ENCODE measurements around the gene C12orf42.

C12orf42 gene

GRCh38 chr12:103336940-103337339 lies 158.8 kb downstream of the C12orf42 start:
- DNase-seq (ENCODE audit: low spot score), result no peak

GRCh38 chr12:103334466-103334865 lies 161.3 kb downstream of the C12orf42 start:
- no peak for DNase-seq (ENCODE audit: low spot score)

- DNase-seq (ENCODE audit: low spot score), result no peak
Observed at GRCh38 chr12:103333676-103334075, 162.1 kb downstream of the C12orf42 start.

GRCh38 chr12:103331643-103332042 lies 164.1 kb downstream of the C12orf42 start:
- no peak for DNase-seq (ENCODE audit: low spot score)

- DNase-seq (ENCODE audit: low spot score), result no peak
Observed at GRCh38 chr12:103330672-103331071, 165.1 kb downstream of the C12orf42 start.

GRCh38 chr12:103327676-103328075 lies 168.1 kb downstream of the C12orf42 start:
- no peak for DNase-seq (ENCODE audit: low spot score)

GRCh38 chr12:103326190-103326589 lies 169.6 kb downstream of the C12orf42 start:
- peak; percentile 33 for DNase-seq (ENCODE audit: low spot score)

- DNase-seq (ENCODE audit: low spot score), result no peak
Observed at GRCh38 chr12:103318566-103318965, 177.2 kb downstream of the C12orf42 start.

GRCh38 chr12:103317220-103317619 lies 178.5 kb downstream of the C12orf42 start:
- no peak for DNase-seq (ENCODE audit: low spot score)

GRCh38 chr12:103314786-103315185 lies 181.0 kb downstream of the C12orf42 start:
- no peak for DNase-seq (ENCODE audit: low spot score)

- DNase-seq (ENCODE audit: low spot score), result no peak
Observed at GRCh38 chr12:103313894-103314293, 181.9 kb downstream of the C12orf42 start.

- DNase-seq (ENCODE audit: low spot score), result no peak
Observed at GRCh38 chr12:103312742-103313354, 182.9 kb downstream of the C12orf42 start.

- DNase-seq (ENCODE audit: low spot score), result no peak
Observed at GRCh38 chr12:103310546-103311270, 185.1 kb downstream of the C12orf42 start.

- DNase-seq (ENCODE audit: low spot score), result no peak
Observed at GRCh38 chr12:103308396-103308795, 187.4 kb downstream of the C12orf42 start.

GRCh38 chr12:103303484-103303883 lies 192.3 kb downstream of the C12orf42 start:
- no peak for DNase-seq (ENCODE audit: low spot score)

GRCh38 chr12:103301642-103302591 lies 193.9 kb downstream of the C12orf42 start:
- no peak for DNase-seq (ENCODE audit: low spot score)

GRCh38 chr12:103288016-103288415 lies 207.8 kb downstream of the C12orf42 start:
- DNase-seq (ENCODE audit: low spot score), result no peak

GRCh38 chr12:103282124-103282523 lies 213.6 kb downstream of the C12orf42 start:
- DNase-seq (ENCODE audit: low spot score), result no peak

GRCh38 chr12:103279444-103279843 lies 216.3 kb downstream of the C12orf42 start:
- DNase-seq (ENCODE audit: low spot score), result no peak

- no peak for DNase-seq (ENCODE audit: low spot score)
Observed at GRCh38 chr12:103278329-103278728, 217.4 kb downstream of the C12orf42 start.

GRCh38 chr12:103273645-103274044 lies 222.1 kb downstream of the C12orf42 start:
- DNase-seq (ENCODE audit: low spot score), result no peak

GRCh38 chr12:103272949-103273348 lies 222.8 kb downstream of the C12orf42 start:
- peak; percentile 9 for DNase-seq (ENCODE audit: low spot score)

- peak; percentile 5 for DNase-seq (ENCODE audit: low spot score)
Observed at GRCh38 chr12:103269946-103270345, 225.8 kb downstream of the C12orf42 start.

All from SW480 (cell line).